ENCODE measurements around the gene PRKRA.
"Not testable (repeated sequence)": the region's sequence is repeated elsewhere in the genome, so short reads cannot be mapped to it uniquely, and the experiment has no call there.

PRKRA gene

DNA sequence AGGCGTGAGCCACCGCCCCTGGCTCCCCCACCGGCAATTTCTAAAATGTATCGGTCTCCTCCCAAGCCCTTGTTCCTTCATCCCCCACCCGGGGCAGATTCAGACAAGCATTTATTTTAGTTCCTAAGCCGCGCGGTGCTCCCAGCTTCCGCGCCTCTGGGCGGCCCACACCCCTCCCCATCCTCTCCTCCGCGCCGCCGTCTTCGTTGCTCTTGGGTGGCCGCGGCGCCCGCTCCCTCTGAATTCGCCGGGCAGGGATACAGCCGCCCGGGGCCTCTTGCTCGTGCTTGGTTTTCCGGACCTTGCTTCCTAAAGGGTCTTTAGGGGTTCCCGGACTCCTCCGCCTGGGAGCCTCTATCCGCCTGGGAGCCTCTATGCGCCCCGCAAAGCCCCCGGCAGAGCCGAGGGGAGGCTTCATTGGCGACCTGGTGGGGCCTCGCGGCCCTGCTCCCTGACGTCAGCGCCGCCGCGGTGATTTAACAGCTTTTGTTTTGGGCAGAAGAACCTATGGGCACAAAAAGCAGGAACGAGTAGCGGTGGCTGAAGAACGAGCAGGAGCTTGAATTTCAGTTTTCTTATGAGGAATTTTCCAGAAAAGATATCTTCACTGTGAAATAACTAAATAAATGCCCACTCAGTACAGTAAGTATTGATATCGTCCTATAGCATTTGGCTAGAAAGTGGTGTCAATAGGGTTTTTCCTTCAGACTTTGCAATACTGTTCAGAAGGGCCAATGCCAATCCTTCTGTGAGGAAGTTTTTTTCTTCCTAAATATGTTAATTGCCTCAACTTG lies 37.3 kb downstream of the PRKRA start:
- DNase-seq (ENCODE audit: low spot score), result peak; percentile 66

DNA sequence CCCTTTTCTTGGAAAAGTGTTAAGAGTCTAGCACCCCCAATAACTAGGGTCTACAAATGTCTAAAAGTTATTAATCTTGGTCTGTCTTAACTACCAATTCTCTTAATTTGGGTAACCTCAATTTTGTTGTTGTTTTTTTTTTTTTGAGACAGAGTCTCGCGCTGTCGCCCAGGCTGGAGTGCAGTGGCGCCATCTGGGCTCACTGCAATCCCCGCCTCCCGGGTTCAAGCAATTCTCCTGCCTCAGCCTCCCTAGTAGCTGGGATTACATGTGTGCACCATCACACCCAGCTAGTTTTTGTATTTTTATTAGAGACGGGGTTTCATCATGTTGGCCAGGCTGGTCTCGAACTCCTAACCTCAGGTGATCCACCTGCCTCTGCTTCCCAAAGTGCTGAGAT lies 38.5 kb downstream of the PRKRA start:
- DNase-seq (ENCODE audit: low spot score), result not testable (repeated sequence)

DNA sequence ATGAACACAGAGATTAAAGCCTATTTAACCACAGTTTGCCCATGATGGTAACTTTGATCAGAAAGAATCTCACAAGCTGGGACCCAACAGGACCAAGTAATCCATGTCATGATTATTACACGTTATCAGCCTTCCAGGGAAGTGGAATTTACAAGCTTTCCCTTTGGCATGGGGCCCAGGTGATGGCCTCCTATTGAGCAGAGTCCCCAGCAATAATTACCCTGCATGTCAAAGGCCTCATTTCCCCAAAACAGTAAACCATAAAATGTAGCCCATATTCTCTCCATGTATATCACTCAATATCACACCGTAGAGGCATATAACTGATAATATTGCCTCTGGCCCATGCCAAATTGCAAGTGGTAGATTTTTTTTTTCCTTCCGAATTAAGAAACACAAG lies 38.9 kb downstream of the PRKRA start:
- no peak for DNase-seq (ENCODE audit: low spot score)

DNA sequence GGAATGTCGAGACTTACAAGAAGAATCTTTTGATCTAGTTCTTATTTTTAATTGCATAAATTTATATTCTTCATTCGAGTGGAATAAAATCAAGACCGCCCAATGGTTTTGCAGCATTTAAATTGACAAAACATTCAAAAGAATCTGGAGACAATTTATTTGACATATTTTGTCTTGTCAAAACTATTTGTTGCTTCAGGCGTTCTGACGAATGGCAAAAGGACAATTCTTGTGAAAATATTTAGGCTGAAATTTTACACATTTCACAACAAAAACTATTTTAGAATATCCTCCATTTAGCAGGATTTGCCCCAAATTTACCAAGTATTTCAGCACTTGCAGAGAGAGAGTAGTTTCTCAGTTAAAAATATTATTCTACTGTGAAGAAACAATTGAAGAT lies 41.7 kb downstream of the PRKRA start:
- DNase-seq (ENCODE audit: low spot score), result no peak

DNA sequence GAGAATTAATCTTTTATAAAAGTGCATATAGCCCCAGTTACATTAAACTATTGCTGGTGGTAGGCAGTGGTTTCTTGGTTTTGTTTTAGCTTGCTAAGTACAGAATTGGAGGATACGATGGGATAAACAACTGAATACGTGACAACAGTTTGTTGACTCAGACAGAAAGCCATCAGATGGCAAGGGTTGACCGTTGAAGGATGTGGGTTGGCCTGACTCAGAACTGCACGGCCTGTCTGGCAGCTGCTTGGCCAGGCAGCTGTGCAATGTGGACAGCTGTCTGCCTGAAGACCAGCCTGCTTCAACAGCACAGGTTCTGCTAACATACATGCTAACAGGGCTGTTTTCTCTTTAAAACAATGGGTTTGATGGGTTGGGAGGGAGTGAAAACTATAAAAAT lies 46.6 kb downstream of the PRKRA start:
- peak; percentile 78 for DNase-seq (ENCODE audit: low spot score)

DNA sequence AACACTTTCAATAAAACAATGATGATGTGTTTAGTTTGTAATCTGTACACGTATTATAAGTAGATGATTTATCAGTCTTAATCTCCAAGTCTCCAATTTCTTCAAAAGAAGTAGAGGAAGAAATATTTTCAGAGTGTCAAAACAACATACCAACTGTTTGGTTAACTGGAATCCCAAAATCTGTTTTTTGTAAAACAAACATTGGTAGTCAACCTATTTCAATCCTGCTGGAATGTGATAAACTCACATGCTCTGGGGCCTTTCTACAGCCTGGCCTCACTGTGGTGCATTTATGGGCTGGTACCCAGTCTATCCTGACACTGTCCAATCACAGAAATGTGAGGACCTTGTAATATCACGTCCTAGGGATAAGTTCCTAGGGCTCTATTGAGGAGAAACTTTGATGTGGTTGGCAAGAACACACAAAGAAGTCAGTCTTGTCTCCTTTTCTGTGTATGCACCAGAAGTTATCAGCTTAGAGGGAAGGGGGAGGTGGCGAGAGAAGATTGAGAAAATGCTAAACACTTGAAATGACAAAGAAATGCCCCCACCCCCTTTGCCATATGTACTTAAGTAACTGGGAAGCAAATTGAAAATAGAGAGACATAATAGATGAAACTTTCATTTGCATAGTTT lies 47.2 kb downstream of the PRKRA start:
- no peak for DNase-seq (ENCODE audit: low spot score)

DNA sequence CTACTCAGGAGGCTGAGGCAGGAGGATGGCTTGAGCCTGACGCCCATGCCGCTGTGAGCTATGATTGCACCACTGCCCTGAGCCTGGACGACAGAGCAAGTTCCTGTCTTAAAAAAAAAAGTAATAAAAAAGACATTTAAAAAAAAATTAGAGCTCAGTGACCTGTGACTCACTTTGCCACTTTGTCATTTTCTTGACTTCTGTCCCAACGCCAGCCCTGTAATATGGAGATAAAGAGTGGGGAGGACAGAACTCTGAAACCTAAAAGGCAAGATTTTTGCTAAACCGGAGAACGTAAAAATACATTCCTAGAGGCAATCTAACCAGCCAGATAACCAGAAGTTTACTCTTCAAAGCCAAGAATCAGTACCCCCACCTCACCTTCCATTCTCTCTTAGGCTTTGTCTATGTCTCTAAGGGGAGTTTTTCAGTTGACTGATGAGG lies 49.0 kb downstream of the PRKRA start:
- no peak for DNase-seq (ENCODE audit: low spot score)

DNA sequence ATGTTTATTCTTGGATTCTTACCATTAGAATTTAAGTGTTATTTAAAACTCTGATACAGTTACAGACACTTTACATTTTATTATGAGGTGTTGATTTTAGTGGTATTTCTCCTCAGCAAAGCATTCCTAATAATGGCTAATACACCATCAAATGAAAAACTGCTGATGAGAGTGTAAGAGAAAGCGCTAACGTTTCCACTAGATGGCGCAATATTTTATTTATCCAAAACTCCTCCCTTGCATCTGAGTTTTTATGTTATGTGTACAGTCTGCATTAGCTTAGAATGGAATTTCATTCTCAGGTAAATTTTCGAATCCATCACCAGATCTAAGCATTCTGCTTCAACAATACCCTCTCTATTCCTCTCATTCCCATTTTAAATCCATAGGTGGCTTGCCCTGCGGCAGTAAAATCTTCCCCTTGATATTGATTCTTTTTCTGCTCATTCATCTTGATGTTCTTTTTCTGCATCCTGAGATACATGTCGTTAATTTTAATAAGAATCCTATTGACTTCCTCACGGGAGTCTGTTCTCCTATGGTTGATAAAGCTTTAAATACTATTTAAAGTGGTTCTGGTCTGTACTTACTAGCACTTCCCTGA lies 53.9 kb downstream of the PRKRA start:
- peak; percentile 58 for DNase-seq (ENCODE audit: low spot score)

DNA sequence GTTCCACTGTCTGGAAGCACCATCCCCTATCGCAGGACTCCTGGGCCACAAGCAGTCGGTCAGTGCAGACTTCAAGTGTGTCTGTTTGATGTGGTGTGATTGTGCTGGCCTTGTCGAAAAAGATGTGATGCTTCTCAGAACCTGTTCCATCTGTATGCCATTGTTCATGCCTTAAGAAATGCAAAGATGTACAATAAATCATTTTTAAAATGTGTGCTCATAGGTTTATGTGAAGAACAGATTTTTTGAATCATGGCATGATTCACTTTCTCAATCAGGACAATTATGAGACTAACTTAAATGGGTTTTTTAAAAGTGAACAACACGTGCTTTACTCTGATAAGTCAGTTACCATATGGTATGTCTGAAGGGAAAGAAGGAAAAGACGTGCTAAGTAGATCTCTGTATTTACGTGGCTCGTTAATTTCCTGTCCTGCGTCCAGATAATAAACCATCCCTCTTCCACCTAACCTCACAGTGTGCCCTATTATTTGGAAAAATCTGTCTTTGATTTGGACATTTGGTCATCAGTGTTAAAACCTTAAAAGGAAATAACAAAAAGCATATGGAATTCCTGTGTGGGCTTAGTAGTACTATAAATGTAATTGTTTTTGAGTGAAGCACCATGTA lies 54.9 kb downstream of the PRKRA start:
- DNase-seq (ENCODE audit: low spot score), result no peak

DNA sequence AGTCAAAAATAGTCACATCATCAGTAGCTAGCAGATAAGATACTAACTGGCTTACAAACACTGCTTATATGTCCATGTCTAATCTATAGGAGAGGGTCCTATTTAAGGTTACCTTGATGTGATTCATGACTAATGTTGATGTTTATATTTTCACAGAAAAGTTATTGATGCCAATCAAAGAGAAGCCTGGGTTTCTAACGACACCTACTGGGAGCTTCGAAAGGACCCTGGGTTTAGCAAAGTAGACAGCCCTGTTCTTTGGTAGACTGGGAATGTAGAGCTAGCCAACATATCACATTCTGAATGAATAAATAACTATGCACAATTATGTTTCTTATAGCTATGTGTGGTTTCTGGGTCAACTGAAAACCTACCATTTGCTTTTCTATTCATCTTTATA lies 55.7 kb downstream of the PRKRA start:
- no peak for DNase-seq (ENCODE audit: low spot score)

DNA sequence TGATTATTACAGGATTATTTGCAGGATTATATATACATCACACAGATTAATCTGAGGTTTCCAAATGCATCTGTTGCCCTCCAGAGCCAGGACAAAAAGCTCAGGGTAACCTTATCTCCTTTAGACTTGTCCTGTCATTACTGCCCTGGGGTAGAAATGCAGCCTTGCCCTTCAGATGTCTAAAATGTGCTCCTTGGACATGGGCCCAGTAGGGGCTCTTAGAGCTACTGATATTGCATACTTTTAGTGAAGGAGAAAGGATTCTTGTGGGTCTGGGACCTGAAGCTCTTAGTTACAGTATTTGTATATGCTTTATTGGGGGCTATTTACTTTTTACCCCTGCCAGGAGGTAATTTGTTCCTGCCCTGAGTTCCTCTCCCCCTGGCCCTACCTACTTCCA lies 56.1 kb downstream of the PRKRA start:
- DNase-seq (ENCODE audit: low spot score), result no peak

DNA sequence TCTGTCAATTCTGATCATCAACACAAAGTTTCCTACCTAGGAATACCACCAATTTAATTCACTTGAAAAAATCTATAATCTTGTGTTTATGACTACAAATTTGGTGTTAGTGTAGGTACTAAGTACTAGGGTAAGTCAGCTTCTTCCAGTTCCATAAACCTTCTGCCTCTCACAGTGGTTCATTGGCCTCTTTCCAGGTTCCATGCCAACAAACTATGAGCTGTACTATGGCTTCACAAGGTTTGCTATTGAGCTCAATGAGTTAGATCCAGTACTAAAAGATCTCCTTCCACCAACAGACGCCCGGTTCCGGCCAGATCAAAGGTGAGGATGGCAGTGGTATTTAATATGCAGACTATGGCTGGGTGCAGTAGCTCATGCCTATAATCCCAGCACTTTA lies 58.8 kb downstream of the PRKRA start:
- DNase-seq (ENCODE audit: low spot score), result no peak

DNA sequence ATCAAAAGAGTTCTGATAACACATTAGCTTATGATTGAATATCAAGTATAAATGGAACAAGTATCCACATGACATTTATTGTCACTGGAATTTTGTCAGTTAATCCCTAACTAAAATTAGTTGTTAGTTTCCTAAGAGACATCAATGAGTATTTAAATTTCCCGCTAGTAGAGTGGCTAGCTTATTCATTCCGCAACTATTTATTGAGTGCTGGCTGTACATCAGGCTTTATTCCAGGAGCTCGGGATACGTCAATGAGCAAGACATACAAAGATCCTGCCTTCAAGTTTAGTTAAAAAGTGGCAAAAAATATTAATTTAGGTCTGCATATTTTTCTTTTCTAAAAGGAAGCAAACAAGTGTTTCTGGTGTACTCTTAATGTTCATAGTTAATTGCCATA lies 59.3 kb downstream of the PRKRA start:
- DNase-seq (ENCODE audit: low spot score), result no peak

DNA sequence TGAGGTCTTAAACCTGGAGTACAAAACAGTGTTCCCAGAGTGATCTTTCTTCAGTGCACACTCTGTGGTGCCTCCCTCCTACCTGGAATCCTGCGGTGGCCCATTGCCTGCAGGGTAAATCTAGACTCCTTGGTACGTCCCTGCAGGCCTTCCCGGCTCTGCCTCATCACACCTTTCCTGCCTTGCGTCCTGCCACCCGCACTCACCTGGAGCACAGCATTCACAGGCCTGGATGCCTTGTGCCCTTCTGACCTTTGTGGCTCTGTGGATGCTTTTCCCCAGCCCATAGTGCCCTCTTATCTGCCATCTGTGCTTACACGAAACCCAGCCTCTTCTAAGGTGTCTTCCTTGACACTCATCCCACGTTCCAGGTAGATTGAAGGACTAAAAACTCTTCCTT lies 62.7 kb downstream of the PRKRA start:
- DNase-seq (ENCODE audit: low spot score), result no peak

DNA sequence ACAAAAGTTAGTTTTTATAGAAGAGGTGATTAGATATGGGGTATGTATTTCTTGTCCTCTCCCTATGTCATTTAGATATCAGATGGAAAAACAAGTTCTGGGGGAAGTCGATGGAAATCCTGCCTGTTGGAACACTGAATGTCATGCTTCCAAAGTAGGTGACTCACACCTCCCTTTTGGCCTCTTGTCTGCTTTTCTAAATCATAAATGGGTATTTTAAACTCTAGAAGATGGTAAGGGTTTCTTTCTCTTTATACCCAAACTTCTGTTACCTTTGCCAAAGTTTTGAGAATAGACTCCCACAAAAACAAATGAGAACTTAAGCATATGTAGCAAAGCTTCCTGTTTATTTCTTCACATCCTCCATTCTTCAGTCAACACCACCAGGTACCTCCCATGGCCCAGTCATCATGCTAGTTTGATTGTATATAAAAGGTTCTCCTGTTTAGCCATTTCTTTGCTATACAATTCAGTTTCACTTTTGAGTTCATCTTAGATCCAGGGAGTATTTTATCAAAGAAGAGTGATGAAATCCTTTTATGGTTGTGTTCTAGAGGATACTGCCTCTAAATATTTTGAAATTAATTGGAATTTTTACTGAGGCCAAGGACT lies 63.9 kb downstream of the PRKRA start:
- DNase-seq (ENCODE audit: low spot score), result no peak

DNA sequence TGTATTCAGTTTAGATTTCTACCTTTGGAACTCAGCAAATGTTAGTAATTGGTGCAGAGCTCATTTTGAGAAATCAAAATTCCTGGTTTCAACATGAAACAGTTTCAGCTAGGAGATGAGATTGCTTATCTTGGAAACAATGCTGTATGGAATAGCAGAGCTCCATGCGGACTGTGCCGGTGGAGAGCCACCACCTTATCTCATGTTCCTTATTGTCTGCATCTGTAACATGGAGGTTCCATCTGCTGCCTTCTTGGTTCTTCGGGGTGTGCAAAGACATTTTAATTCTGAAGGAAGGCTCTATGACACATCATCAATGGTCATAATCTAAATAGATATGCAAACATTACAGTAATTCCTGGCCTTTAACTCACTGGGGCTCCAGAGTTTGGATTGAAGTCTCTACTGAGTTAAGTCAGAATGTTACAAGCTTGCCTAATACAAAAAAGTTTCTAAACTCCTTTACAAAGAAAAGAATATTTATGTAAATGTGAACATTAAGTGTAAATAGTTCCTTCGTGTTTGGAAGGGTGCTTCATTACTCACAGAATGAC lies 65.3 kb downstream of the PRKRA start:
- no peak for DNase-seq (ENCODE audit: low spot score)

DNA sequence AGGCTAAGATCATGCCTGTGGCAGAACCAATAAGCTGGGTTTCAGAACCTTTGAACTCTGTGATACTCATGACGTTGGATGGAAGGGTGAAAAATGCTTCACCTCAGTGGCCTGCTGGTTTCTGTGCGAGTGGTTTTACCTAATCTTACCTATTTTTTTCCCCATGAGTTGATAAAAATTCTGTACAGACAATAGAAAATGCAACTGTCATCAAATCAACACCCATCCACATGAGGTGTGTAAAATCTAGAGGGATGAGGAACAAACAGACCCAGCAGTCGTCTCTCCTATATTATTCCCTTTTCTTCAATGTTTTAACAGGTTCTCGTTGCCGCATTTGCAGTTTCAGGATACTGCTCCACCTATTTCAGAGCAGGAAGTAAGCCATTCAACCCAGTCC lies 67.3 kb downstream of the PRKRA start:
- no peak for DNase-seq (ENCODE audit: low spot score)

Data from kidney capillary endothelial cell (primary cell).